ENCODE data around the gene APEH. TPM values are rescaled to one million over a fixed set of nuclear protein-coding genes. Genes with fewer than 3 reads are reported as not detected.

The APEH gene
- total and polyA plus RNA-seq, 2 of the 13 experiments (the other 11 are each of a cell fraction or from before 2014, with no cell fraction given) = 116 to 130 TPM

DNA sequence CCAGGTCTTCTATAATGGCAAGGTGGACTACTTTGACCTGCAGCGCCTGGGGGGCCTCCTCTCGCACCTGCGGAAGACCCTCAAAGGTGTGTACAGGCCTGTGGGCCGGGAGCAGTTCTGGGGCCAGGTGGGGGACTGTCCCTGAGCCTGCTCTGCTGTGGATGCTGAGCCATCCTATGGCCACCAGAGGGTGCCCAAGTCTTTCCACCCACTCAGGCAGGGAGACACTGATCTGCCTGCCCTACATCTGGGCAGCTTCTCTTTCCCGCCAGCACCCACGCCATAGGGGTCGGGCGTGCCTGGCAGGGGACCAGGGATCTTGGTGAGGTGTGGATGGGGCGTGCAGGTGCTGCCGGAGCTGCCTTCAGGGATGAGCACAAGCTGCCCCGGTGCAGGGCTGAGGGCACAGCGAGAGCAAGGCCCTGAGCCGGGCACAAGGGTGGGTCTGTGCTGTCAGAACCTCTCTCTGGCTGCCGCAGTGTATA is 29.3 kb downstream of the APEH start (continued):
- no peak for TF ChIP-seq HIVEP1 (CRISPR knock-in tag; IDR thresholded peaks at IDR 0.05)
- TF ChIP-seq ETV5 (CRISPR knock-in tag; IDR thresholded peaks at IDR 0.05; ENCODE audit: borderline replicate concordance) = 0 out of 2 replicates have a peak, but pooled peaks have one; percentile 28
- TF ChIP-seq, protein P1, sequence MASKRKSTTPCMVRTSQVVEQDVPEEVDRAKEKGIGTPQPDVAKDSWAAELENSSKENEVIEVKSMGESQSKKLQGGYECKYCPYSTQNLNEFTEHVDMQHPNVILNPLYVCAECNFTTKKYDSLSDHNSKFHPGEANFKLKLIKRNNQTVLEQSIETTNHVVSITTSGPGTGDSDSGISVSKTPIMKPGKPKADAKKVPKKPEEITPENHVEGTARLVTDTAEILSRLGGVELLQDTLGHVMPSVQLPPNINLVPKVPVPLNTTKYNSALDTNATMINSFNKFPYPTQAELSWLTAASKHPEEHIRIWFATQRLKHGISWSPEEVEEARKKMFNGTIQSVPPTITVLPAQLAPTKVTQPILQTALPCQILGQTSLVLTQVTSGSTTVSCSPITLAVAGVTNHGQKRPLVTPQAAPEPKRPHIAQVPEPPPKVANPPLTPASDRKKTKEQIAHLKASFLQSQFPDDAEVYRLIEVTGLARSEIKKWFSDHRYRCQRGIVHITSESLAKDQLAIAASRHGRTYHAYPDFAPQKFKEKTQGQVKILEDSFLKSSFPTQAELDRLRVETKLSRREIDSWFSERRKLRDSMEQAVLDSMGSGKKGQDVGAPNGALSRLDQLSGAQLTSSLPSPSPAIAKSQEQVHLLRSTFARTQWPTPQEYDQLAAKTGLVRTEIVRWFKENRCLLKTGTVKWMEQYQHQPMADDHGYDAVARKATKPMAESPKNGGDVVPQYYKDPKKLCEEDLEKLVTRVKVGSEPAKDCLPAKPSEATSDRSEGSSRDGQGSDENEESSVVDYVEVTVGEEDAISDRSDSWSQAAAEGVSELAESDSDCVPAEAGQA (IDR thresholded peaks at IDR 0.05; ENCODE audit: low read depth) = no peak
- TF ChIP-seq, protein P1 (CRISPR knock-in tag; IDR thresholded peaks at IDR 0.05; ENCODE audit: borderline replicate concordance) = no peak
- no peak for TF ChIP-seq ZNF138 (CRISPR knock-in tag; IDR thresholded peaks at IDR 0.05; ENCODE audit: low read depth)
- no peak for TF ChIP-seq MIER3 (CRISPR knock-in tag; IDR thresholded peaks at IDR 0.05; ENCODE audit: borderline replicate concordance)
- TF ChIP-seq, protein P2, sequence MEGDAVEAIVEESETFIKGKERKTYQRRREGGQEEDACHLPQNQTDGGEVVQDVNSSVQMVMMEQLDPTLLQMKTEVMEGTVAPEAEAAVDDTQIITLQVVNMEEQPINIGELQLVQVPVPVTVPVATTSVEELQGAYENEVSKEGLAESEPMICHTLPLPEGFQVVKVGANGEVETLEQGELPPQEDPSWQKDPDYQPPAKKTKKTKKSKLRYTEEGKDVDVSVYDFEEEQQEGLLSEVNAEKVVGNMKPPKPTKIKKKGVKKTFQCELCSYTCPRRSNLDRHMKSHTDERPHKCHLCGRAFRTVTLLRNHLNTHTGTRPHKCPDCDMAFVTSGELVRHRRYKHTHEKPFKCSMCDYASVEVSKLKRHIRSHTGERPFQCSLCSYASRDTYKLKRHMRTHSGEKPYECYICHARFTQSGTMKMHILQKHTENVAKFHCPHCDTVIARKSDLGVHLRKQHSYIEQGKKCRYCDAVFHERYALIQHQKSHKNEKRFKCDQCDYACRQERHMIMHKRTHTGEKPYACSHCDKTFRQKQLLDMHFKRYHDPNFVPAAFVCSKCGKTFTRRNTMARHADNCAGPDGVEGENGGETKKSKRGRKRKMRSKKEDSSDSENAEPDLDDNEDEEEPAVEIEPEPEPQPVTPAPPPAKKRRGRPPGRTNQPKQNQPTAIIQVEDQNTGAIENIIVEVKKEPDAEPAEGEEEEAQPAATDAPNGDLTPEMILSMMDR (CRISPR knock-in tag; IDR thresholded peaks at IDR 0.05) = peak; percentile 95
- TF ChIP-seq, protein P3, sequence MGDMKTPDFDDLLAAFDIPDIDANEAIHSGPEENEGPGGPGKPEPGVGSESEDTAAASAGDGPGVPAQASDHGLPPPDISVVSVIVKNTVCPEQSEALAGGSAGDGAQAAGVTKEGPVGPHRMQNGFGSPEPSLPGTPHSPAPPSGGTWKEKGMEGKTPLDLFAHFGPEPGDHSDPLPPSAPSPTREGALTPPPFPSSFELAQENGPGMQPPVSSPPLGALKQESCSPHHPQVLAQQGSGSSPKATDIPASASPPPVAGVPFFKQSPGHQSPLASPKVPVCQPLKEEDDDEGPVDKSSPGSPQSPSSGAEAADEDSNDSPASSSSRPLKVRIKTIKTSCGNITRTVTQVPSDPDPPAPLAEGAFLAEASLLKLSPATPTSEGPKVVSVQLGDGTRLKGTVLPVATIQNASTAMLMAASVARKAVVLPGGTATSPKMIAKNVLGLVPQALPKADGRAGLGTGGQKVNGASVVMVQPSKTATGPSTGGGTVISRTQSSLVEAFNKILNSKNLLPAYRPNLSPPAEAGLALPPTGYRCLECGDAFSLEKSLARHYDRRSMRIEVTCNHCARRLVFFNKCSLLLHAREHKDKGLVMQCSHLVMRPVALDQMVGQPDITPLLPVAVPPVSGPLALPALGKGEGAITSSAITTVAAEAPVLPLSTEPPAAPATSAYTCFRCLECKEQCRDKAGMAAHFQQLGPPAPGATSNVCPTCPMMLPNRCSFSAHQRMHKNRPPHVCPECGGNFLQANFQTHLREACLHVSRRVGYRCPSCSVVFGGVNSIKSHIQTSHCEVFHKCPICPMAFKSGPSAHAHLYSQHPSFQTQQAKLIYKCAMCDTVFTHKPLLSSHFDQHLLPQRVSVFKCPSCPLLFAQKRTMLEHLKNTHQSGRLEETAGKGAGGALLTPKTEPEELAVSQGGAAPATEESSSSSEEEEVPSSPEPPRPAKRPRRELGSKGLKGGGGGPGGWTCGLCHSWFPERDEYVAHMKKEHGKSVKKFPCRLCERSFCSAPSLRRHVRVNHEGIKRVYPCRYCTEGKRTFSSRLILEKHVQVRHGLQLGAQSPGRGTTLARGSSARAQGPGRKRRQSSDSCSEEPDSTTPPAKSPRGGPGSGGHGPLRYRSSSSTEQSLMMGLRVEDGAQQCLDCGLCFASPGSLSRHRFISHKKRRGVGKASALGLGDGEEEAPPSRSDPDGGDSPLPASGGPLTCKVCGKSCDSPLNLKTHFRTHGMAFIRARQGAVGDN (CRISPR knock-in tag; IDR thresholded peaks at IDR 0.05) = peak; percentile 45
- TF ChIP-seq ZNF883 (CRISPR knock-in tag; IDR thresholded peaks at IDR 0.05; ENCODE audit: not compliant biosample characterization) = peak; percentile 48
- no peak for TF ChIP-seq ZNF746 (CRISPR knock-in tag; IDR thresholded peaks at IDR 0.05)
- no peak for TF ChIP-seq ZNF563 (CRISPR knock-in tag; IDR thresholded peaks at IDR 0.05)
- no peak for TF ChIP-seq ZNF12 (CRISPR knock-in tag; IDR thresholded peaks at IDR 0.05)
- TF ChIP-seq, protein P4, sequence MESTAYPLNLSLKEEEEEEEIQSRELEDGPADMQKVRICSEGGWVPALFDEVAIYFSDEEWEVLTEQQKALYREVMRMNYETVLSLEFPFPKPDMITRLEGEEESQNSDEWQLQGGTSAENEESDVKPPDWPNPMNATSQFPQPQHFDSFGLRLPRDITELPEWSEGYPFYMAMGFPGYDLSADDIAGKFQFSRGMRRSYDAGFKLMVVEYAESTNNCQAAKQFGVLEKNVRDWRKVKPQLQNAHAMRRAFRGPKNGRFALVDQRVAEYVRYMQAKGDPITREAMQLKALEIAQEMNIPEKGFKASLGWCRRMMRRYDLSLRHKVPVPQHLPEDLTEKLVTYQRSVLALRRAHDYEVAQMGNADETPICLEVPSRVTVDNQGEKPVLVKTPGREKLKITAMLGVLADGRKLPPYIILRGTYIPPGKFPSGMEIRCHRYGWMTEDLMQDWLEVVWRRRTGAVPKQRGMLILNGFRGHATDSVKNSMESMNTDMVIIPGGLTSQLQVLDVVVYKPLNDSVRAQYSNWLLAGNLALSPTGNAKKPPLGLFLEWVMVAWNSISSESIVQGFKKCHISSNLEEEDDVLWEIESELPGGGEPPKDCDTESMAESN (CRISPR knock-in tag; conservative IDR thresholded peaks at IDR 0.05) = no peak
- peak; percentile 23; the same call in 1 of the 2 replicates for TF ChIP-seq ZFY (CRISPR knock-in tag; IDR thresholded peaks at IDR 0.05)
- no peak for TF ChIP-seq ZNF24 (IDR thresholded peaks at IDR 0.05)
